Occipital lobe (tissue), 2 donors: ENCODE data around the gene OR1S2. TPM values are rescaled to one million over a fixed set of nuclear protein-coding genes. Genes with fewer than 3 reads are reported as not detected.
"Not testable (repeated sequence)": the region's sequence is repeated elsewhere in the genome, so short reads cannot be mapped to it uniquely, and the experiment has no call there.

Source experiments
- DNase-seq: peaks from one replicate; lab custom pipeline; 2025; lab: John Stamatoyannopoulos, UW
- total RNA-seq: library from RNA; depleted of rRNA; stranded (reverse); fragments of >200 nt; gene quantifications from one replicate; pipeline ENCODE4 v1.2.3, GENCODE V29; 2014

Gene OR1S2, protein sequence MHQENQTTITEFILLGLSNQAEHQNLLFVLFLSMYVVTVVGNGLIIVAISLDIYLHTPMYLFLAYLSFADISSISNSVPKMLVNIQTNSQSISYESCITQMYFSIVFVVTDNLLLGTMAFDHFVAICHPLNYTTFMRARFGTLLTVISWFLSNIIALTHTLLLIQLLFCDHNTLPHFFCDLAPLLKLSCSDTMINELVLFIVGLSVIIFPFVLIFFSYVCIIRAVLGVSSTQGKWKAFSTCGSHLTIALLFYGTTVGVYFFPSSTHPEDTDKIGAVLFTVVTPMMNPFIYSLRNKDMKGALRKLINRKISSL
- not detected for total RNA-seq

DNA sequence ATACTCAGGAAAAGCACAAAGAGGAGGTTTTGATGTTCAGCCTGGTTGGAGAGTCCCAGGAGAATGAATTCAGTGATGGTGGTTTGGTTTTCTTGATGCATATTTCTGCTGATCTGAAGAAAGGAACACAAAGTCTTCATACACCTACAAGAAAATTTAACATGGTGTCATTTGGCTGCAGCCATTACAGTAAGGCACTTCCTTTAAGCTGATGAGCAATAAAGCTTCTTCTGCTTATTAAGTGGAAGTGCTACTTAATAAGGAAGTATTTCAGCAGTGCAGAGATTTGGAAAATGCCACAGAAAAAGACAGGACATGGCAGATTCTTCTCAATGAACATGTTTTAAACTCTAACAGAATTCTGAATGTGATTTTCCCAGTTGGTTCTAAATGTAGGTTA lies at the start of gene OR1S2:
Gene OR1S2, minus strand, starts transcription at position 101 of the 400 bp plus-strand sequence. Its CDS starts 0 bp downstream, at position 101.
- DNase-seq = no peak

DNA sequence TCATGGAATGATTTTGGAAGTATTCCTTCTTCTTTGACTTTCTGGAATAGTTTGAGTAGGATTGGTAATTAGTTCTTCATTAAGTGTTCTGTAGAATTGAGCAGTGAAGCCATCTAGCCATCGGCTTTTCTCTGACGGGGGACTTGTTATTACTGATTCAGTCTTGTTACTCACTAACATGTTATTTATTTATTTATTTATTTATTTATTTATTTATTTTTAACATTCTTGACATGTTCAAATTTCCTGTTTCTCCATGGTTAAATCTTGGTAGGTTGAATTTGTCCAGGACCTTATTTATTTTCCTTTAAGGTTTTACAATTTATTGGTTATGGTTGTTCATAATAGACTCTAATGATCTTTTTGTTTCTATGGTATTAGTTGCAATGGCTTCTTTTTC lies 40.0 kb upstream of the OR1S2 start:
- no peak for DNase-seq

DNA sequence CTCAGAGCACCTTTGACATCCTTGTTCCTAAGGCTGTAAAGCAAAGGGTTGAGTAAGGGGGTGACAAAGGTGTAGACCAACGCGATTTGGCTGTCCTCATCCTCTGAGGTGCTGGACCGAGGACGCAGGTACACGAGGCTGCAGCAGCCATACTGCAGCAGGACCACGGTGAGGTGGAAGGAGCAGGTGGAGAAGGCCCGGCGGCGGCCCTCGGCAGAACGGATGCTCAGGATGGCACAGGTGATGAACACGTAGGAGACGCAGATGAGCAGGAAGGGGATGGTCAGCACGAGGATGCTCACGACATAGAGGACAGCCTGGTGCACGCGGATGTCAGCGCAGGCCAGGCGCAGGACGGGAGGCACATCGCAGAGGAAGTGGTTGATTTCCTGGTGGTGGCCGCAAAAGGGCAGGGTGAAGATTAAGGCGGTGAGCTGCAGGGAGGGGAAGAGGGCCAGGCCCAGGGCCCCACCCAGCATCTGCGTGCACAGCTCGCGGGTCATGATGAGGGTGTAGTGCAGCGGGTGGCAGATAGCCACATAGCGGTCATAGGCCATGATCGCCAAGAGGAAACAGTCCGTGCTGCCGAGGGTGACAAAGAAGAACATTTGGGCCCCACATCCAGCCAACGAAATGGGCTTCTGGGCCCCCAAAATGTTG lies 24.1 kb upstream of the OR1S2 start:
- DNase-seq = no peak

DNA sequence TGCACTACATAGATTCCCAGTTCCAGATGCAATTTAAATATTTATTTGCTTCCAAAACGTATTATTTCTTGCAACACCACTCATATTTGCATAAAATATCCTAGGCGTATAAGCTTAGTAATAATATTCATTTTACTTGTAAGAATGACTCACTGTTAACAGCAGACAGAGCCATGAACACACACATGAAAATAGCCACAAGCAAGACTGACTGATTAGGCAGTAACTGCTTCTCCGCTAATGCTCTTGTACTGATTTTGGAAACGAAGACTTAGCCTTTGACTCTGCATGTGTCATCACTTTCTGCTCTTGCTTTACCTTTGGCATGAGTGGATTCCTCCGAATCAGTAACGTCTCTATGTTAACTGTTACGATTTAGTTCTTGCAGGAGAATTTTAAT lies 18.8 kb upstream of the OR1S2 start:
- no peak for DNase-seq

DNA sequence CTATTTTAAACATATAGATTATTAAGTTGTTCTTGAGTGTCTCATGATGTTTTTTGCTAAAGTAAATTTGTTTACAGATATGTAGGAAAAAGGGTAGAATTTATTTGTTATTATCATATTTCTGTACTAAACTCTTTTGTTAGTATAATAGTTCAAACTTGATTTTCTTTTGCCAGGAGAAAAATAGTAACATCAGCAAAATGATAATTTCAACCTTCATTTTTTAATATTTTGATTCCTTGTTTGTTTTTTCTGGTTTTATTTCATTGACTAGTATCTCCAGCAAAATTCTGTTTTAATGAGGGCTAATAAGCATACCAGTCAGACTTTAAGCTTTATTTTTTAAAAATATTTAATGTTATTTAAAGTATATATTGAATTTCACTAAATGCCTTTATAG lies 12.5 kb upstream of the OR1S2 start:
- DNase-seq = no peak

DNA sequence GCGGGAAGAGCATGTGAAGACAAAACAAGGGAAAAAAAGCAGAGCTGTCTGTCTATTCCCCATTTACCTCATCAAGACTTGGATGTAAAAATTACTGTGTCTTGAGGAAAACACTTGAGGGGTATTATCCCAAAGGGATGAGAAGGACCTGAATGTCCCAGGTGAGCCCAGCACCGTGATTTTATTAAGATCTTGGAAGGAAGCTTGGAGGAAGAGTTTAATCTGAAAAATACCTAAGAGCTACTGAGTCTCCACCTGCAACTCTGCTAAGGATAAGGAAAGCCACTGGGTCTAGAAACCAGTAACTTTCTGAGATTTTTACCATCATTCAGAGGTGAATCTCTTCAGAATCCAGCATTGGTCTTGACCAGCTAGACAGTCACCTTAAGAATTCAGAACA lies 8.5 kb upstream of the OR1S2 start, which contains the start of gene OR1S1:
Gene OR1S1, plus strand, starts transcription at position 301 of the 400 bp plus-strand sequence.
- DNase-seq = not testable (repeated sequence)

DNA sequence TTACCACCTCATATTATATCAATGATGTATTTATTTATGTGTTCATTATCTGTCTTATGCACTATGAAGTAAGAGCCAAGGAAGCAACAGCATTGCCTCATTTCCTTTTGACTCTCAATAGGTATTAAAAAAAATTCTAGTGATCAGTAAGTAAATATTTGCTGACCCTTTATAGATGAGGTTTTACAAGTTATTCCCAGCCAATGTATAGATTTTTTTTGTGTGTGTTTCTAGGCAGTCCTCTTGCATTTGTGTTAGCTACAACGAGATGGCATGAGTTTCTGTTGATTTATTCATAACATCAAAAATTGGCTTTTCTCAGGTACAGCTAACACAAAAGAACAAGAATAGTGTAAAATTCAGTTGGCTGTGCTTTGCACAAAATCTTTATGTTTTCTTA lies 4.7 kb downstream of the OR1S2 start:
- no peak for DNase-seq

DNA sequence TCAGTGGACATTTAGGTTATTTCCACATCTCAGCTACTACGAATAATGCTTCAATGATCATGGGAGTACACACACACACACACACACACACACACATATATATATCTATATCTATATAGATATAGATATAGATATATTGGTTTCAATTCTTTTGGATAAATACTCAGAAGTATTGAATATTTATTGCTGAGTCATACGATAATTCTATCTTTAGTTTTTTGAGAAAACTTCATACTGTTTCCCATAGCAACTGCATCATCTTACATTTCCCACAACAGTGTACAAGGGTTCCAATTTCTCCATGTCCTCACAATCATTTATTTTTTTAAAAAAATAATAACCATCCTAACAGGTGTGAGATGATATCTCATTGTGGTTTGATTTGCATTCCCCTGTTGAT lies 8.0 kb downstream of the OR1S2 start:
- no peak for DNase-seq

DNA sequence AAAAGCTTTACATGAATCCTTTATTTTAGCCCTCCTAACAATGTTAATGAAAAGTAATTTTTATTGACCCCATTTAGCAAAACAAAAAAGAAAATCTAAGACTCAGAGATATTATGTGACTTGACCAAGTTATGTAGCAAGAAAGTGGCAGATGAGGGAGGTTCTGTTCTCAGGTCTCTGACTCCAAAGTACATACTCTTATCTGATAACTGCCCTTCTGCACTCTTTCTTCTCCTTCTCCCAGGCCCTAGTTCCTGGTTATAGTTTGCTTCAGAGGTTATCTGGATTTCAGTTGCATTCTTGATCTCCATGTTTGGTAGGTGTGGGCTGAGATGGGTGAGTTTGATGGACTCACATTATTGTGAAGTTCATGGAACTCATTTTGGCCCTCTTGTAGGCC lies 10.6 kb downstream of the OR1S2 start:
- DNase-seq = no peak

DNA sequence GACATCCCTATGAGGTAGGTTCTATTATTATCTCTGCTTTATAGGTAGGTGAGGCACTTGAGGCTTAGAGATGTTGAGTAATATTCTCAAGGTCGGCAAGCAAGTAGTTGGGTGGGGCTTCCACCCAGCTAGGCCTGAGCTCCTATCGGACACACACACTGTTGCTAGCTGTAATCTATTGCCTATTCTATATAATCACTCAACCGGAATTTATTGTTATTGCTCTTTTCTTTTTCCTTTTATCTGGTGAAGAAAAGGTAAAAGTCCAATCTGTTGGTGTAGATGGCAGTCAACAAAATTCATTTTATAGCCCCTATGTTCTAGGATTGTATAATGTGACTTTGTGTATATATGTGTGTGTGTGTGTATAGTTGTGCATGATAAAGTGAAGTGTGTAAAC lies 11.7 kb downstream of the OR1S2 start:
- no peak for DNase-seq

DNA sequence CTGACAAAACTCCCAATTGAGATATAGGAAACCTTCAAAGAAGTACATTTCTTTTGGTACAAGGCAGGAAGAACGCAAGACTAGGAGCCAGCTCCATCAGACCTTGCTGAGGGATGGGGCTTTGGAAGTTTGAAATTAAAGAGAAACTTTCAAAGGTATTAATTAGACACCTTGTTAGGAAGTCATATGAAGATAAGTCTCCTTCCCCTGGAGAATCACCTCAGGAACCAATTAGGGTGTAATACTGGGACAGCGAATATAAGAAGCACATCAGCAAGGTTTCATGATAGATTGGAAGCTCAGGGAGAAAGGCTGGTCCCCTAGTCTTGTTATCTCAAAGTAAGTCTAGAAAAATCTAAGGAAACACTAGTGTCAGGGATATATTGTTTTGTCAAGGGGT lies 15.2 kb downstream of the OR1S2 start, which contains the start of gene OR9Q2:
Gene OR9Q2, plus strand, starts transcription at position 301 of the 400 bp plus-strand sequence. CDS start 1,421 bp downstream, outside the sequence.
- no peak for DNase-seq

DNA sequence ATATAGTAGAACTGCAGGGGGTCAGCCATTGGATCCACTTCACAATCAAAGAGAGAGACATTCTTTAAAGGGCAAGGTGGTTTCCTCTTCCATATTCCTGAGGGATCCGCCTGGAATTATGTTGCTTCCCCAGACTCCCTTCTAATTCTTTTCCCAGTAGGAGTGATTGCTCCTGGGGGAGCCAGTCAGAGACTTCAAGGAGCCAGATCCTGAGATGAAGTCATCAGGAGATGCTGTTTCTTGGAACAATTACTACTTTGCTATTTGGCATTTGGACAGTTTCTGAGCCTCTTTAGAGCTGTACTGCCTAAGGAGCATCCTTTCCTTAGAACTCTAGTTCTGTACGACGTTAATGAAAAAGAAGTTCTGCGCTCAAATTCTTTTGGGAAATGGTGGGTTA lies 17.0 kb downstream of the OR1S2 start:
- no peak for DNase-seq

DNA sequence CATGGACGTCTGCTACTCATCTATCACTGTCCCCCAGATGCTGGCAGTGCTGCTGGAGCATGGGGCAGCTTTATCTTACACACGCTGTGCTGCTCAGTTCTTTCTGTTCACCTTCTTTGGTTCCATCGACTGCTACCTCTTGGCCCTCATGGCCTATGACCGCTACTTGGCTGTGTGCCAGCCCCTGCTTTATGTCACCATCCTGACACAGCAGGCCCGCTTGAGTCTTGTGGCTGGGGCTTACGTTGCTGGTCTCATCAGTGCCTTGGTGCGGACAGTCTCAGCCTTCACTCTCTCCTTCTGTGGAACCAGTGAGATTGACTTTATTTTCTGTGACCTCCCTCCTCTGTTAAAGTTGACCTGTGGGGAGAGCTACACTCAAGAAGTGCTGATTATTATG lies 24.3 kb downstream of the OR1S2 start:
- DNase-seq = no peak

DNA sequence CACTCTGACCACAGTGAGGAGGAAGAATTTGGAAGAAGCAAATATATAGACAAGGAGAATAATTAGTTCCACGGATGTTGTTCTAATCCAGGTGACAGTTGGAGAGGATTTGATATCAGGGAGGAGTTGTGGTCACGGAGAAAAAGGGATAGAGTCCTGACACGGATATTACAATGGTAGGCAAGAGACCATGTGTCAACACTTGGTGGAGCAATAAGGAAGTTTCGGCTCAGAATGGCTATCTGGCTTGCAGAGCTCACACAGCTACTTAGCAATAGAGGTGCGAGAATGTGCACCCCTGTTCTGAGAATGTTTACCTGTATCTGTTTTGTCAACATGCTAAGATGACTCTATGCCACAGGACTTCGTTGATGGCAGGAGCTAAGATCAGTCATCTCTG lies 25.5 kb downstream of the OR1S2 start:
- DNase-seq = no peak

DNA sequence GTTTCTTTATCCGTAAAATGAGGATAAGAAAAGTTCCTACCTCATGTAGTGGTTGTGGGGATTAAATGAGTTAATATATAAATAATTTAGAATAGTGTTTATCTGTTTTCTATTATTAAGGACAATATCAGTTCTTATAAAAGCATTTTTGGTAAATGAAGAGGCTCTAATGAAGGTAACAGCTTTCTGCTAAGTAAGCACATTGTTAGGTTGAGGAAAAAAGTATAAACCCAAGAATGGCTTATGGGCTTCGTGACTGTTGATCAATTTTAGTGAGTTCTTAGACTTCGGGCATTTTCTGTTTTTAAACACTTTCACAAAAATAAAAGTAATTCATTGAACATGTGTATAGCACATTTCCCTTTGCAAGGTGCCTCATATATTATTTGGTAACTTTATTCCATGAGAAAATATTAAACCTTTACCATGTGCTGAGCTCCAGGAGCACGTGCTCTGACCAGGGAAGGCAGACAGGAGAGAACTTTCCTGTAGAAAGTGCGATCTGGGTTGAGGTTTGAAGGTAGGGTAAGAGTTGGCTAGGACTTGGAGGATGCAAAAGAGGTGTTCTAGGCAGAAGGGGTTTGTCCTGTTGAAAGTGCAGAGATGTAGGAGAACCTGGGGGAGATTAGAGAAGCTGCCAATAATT lies 26.4 kb downstream of the OR1S2 start:
- DNase-seq = no peak

DNA sequence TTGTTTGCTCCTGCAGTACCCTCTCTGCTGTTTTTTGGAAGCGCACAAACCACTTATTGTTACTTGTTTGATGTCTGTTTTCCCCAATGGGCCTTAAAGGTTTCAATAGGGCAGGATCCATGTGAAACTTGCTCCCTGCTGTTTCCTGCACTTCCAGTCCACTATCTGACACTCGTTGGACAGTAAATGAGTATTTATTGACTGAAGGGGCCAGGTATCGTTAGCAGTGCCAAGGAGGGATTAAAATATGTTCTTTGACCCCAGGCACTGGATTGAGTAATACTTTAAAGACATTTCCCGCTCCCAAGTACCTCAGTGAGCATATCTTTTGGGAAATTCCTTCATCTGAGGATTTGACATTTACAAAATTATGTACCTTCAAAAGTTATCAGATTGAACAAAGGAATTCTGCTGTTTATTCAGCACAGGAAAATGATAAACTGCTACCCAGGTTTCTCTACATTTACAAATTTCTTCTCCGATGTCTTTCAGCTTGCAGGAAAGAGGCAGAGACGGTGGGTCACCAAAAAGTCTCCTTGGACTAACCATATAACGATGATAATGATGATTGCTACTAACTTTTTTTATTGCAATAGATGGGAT lies 38.3 kb downstream of the OR1S2 start:
- no peak for DNase-seq

DNA sequence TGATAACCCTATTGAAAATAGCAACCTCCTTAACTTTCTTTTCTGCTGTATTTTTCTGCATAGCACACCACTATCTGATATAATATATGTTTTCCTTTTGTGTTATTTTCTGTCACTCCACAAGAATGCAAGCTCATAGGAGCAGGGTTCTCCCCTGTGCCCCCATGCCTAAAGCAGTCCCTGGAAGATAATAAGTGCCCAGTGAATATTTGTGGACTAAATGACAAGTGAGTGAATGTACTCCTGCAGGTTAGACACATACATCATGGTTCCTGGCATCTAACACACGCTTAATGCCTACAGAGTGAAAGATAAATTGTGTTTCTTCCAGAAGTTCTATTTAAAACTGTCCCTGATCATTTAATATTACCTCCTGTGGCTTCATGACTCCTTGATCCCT lies 39.0 kb downstream of the OR1S2 start:
- no peak for DNase-seq

DNA sequence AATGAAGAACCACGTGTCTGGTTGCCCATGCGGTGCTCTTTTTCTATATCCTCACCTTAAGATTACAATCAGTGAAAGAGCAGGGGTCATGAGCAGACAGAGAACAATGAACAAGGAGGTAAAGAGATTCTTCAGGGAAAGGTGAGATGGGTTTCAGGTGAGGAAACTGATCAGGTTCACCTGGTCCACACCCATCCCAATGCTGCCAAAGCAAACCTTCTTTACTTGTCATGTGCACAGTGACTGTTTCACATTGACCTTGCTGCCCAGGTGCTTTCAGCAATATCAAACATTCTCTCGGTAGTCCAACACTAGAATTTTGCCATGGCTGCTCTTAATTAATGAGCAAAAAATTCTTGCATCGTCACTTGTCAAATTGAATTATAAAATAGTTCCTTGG lies 39.6 kb downstream of the OR1S2 start:
- DNase-seq = no peak
